GM23248 (cell line): Measurements from ENCODE around the gene MTHFD2L. TPM values are rescaled to one million over a fixed set of nuclear protein-coding genes. Genes with fewer than 3 reads are reported as not detected.
"Not testable (repeated sequence)": the region's sequence is repeated elsewhere in the genome, so short reads cannot be mapped to it uniquely, and the experiment has no call there.

Experiments used
- DNase-seq: peaks from one replicate; pipeline ENCODE4 v3.0.0-alpha.2; 2015
- H2AFZ ChIP-seq: fragments of 200-600 bp; sonication (generic); 2 replicates; pipeline ENCODE4 v1.6.1; 2016; ENCODE audit warnings: antibody characterized with exemption
- H3F3A ChIP-seq: fragments of 200-600 bp; sonication (generic); 2 replicates; pipeline ENCODE4 v1.6.1; 2016; ENCODE audit warnings: mild to moderate bottlenecking, antibody characterized with exemption, mixed run types; ENCODE audit not compliant: insufficient read depth
- H3K27ac ChIP-seq: fragments of 200-600 bp; sonication (generic); 2 replicates; pipeline ENCODE4 v1.5.1; 2016; ENCODE audit warnings: mild to moderate bottlenecking
- H3K27me3 ChIP-seq: fragments of 200-600 bp; sonication (generic); replicated peaks from 2 replicates; pipeline ENCODE4 v1.6.1; 2016; ENCODE audit warnings: mild to moderate bottlenecking; ENCODE audit not compliant: insufficient read depth
- H3K36me3 ChIP-seq: fragments of 200-600 bp; sonication (generic); 2 replicates; pipeline ENCODE4 v1.6.1; 2016; ENCODE audit warnings: low read depth, mild to moderate bottlenecking
- H3K4me1 ChIP-seq: fragments of 200-600 bp; sonication (generic); 2 replicates; pipeline ENCODE4 v1.6.1; 2016; ENCODE audit warnings: mild to moderate bottlenecking; ENCODE audit not compliant: insufficient read depth
- H3K4me2 ChIP-seq: fragments of 200-600 bp; sonication (generic); one replicate; pipeline ENCODE4 v1.6.1; 2016; ENCODE audit warnings: mild to moderate bottlenecking; ENCODE audit not compliant: unreplicated experiment
- H3K4me3 ChIP-seq: fragments of 200-600 bp; sonication (generic); 2 replicates; pipeline ENCODE4 v1.5.1; 2016; ENCODE audit warnings: mild to moderate bottlenecking
- H3K79me2 ChIP-seq: fragments of 200-600 bp; sonication (generic); 2 replicates; pipeline ENCODE4 v1.6.1; 2016; ENCODE audit warnings: mild to moderate bottlenecking; ENCODE audit not compliant: insufficient read depth
- H3K9ac ChIP-seq: fragments of 200-600 bp; sonication (generic); 2 replicates; pipeline ENCODE4 v1.6.1; 2016; ENCODE audit warnings: mild to moderate bottlenecking
- H3K9me2 ChIP-seq: fragments of 200-600 bp; sonication (generic); 2 replicates; pipeline ENCODE4 v1.6.1; 2016; ENCODE audit warnings: mixed run types, mild to moderate bottlenecking, moderate library complexity; ENCODE audit not compliant: insufficient read depth
- H3K9me3 ChIP-seq: fragments of 200-600 bp; sonication (generic); one replicate; pipeline ENCODE4 v1.6.1; 2017; ENCODE audit warnings: low read depth
- H4K20me1 ChIP-seq: fragments of 200-600 bp; sonication (generic); 2 replicates; pipeline ENCODE4 v1.6.0; 2016; ENCODE audit not compliant: insufficient read depth
- EZH2 ChIP-seq: fragments of 200-600 bp; sonication (generic); IDR thresholded peaks from 2 replicates; pipeline ENCODE4 v1.6.1; 2018; ENCODE audit warnings: antibody characterized with exemption, mild to moderate bottlenecking; ENCODE audit not compliant: insufficient read depth, poor library complexity, severe bottlenecking
- EZH2phosphoT487 ChIP-seq: fragments of 200-600 bp; sonication (generic); IDR thresholded peaks from 2 replicates; pipeline ENCODE4 v1.6.1; 2018; ENCODE audit warnings: antibody characterized with exemption, moderate library complexity, mild to moderate bottlenecking, low read depth; ENCODE audit not compliant: insufficient read depth
- WGBS, 2 experiments: methylation state at CpG; one replicate each; pipeline ENCODE4 v1.1.6; 2015 to 2017; ENCODE audit warnings: low lambda C conversion rate in 2 of 2, low coverage in 1 of 2; ENCODE audit errors: missing lambda C conversion rate in 2 of 2; 5-methylcytosine and 5-hydroxymethylcytosine counted together
- in situ Hi-C: fragments of 300-500 bp; cut with MboI; formaldehyde crosslinking; loops from 2 replicates; pipeline ENCODE4 v1.15.0; 2020
- polyA plus RNA-seq: library from polyadenylated mRNA; unstranded; fragments of >200 nt; fragmentation: Nextera tagmentation; extraction: Ambion mirVana; gene quantifications from 2 replicates; pipeline ENCODE4 v1.2.1, GENCODE V29; 2016
- total RNA-seq: library from RNA; depleted of rRNA; stranded (reverse); fragments of >200 nt; shearing (Covaris generic); gene quantifications from 2 replicates; pipeline ENCODE4 v1.2.3, GENCODE V29; 2014

MTHFD2L gene
- total and polyA plus RNA-seq, 2 experiments from 2014 or later = 6.3 to 7.9 TPM

DNA sequence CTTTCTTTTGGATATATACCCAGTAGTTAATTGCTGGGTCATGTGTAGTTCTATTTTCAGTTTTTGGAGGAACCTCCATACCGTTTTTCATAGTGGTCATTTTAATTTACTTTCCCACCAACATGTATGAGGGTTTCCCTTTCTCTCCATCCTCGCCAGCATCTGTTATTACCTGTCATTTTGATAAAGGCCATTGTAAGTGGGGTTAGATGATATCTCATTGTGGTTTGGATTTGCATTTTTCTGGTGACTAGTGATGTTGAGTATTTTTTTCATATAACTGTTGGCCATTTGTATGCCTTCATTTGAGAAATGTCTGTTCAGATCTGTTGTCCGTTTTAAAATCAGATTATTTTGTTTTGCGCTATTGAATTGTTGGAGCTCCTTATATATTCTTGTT, 30.2 kb upstream of the MTHFD2L start:
- TF ChIP-seq EZH2 (no peak), EZH2phosphoT487 (no peak)
- Histone ChIP-seq H3K4me2 (no peak overlapping the region), H3K79me2 (no peaks in the 10 kb centered on the region), H3K9ac (no peak overlapping the region), H3K27me3 (no peaks in the 10 kb centered on the region), H3K4me1 (peaks cover 9% of the 10 kb centered on the region), H3K9me3 (peaks cover 5% of the 10 kb centered on the region), H3K9me2 (no peaks in the 10 kb centered on the region), H3F3A (peaks cover 8% of the 10 kb centered on the region; the same call in 1 of the 2 replicates), H3K36me3 (no peaks in the 10 kb centered on the region), H4K20me1 (no peaks in the 10 kb centered on the region), H3K4me3 (no peak overlapping the region), H3K27ac (no peak overlapping the region), H2AFZ (no peak overlapping the region)
- DNase-seq = no peak
- in situ Hi-C loops = loop anchor here (25.0 kb wide), 1 partner anchor 815 kb away; no protein-coding TSS in a partner anchor
- WGBS, 2 experiments = 82 to 87% methylated on average over 4 of the region's 4 CpGs

DNA sequence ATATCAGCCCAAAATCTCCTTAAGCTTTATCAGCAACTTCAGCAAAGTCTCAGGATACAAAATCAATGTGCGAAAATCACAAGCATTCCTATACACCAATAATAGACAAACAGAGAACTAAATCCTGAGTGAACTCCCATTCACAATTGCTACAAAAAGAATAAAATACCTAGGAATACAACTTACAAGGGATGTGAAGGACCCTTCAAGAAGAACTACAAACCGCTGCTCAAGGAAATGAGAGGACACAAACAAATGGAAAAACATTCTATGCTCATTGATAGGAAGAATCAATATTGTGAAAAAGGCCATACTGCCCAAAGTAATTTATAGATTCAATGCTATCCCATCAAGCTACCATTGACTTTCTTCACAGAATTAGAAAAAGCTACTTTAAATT, 27.1 kb upstream of the MTHFD2L start:
- H3K4me2 ChIP-seq, H3K27me3 ChIP-seq, H3K27ac ChIP-seq, H3K9me3 ChIP-seq, H3F3A ChIP-seq, H3K9ac ChIP-seq, H4K20me1 ChIP-seq, H3K9me2 ChIP-seq, H3K4me3 ChIP-seq, DNase-seq, H3K36me3 ChIP-seq, H3K4me1 ChIP-seq, H3K79me2 ChIP-seq, H2AFZ ChIP-seq: not testable (repeated sequence)
- in situ Hi-C loops = loop anchor here (10.0 to 25.0 kb wide), 2 partner anchors 466 to 819 kb away; no protein-coding TSS in a partner anchor
- 93 to 97% methylated on average over 2 of the region's 2 CpGs for WGBS, 2 experiments

DNA sequence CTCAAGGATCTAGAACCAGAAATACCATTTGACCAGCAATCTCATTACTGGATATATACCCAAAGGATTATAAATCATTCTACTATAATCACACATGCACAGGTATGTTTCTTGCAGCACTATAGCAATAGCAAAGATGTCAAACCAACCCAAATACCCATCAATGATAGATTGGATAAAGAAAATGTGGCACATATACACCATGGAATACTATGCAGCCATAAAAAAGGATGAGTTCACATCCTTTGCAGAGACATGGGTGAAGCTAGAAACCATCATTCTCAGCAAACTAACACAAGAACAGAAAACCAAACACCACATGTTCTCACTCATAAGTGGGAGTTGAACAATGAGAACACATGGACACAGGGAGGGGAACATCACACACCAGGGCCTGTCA, 25.7 kb upstream of the MTHFD2L start:
- not testable (repeated sequence) for DNase-seq, H3K9me3 ChIP-seq, H3K4me3 ChIP-seq, H3K27ac ChIP-seq, H3K36me3 ChIP-seq, H4K20me1 ChIP-seq, H3F3A ChIP-seq, H3K27me3 ChIP-seq, H3K79me2 ChIP-seq, H3K4me1 ChIP-seq, H3K9me2 ChIP-seq, H3K9ac ChIP-seq, H2AFZ ChIP-seq, H3K4me2 ChIP-seq
- in situ Hi-C loops = loop anchor here (10.0 to 25.0 kb wide), 2 partner anchors 467 to 820 kb away; no protein-coding TSS in a partner anchor

GRCh38 chr4:74132944-74133343, 25.0 kb upstream of the MTHFD2L start:
- Histone ChIP-seq H3K4me3 (no peak overlapping the region), H2AFZ (no peak overlapping the region; the same call in 1 of the 2 replicates), H3K27me3 (no peaks in the 10 kb centered on the region), H3K4me1 (0 out of 2 replicates have a peak, but pooled peaks cover 8% of the 10 kb centered on the region), H3K27ac (no peak overlapping the region), H3K9me3 (peaks cover 5% of the 10 kb centered on the region), H3K79me2 (no peaks in the 10 kb centered on the region), H3K36me3 (no peaks in the 10 kb centered on the region), H3K4me2 (no peak overlapping the region), H3K9ac (no peak overlapping the region), H4K20me1 (no peaks in the 10 kb centered on the region), H3F3A (no peaks in the 10 kb centered on the region), H3K9me2 (no peaks in the 10 kb centered on the region)
- TF ChIP-seq EZH2phosphoT487 (no peak), EZH2 (no peak)
- 96 to 100% methylated on average over 1 of the region's 1 CpG for WGBS, 2 experiments
- no peak for DNase-seq
- in situ Hi-C loops = loop anchor here (10.0 to 25.0 kb wide), 2 partner anchors 468 to 821 kb away; no protein-coding TSS in a partner anchor
